HG03196 (cell line): ENCODE data around the gene SCML1.
"Not testable (repeated sequence)": the region's sequence is repeated elsewhere in the genome, so short reads cannot be mapped to it uniquely, and the experiment has no call there.

Source experiments
- ATAC-seq: cut with Tn5 transposase; IDR thresholded peaks from one replicate; pipeline ENCODE4 v1.9.1; 2021; ENCODE audit not compliant: unreplicated experiment

Gene SCML1

DNA sequence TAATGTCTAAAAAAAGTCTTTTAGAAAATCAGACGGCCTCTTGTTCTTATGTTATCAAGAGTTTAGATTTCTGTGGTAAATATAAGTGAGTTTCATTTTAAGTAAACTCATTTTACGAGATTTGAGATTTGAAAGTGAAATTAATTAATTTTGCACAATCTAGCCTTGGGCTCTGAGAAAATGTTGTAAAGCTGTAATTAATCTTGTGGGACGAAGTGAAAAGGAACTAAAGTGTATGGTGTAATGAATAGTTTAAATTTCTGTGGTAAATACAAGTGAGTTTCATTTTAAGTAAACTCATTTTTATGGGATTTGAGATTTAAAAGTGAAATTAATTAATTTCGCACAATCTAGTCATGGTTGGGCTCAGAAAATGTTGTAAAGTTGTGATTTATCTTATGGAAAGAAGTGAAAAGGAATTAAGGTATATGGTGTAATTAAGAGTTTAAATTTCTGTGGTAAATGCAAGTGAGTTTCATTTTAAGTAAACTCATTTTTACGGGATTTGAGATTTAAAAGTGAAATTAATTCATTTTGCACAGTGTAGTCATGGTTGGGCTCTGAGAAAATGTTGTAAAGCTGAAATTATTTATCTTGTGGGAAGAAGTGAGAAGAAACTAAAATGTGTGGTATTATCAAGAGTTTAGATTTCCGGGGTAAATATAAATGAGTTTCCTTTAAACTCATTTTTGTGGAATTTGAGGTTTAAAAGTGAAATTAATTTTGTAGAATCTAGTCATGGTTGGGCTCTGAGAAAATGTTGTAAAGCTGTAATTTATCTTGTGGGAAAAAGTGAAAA, 1.6 kb downstream of the SCML1 start:
- no peak for ATAC-seq

DNA sequence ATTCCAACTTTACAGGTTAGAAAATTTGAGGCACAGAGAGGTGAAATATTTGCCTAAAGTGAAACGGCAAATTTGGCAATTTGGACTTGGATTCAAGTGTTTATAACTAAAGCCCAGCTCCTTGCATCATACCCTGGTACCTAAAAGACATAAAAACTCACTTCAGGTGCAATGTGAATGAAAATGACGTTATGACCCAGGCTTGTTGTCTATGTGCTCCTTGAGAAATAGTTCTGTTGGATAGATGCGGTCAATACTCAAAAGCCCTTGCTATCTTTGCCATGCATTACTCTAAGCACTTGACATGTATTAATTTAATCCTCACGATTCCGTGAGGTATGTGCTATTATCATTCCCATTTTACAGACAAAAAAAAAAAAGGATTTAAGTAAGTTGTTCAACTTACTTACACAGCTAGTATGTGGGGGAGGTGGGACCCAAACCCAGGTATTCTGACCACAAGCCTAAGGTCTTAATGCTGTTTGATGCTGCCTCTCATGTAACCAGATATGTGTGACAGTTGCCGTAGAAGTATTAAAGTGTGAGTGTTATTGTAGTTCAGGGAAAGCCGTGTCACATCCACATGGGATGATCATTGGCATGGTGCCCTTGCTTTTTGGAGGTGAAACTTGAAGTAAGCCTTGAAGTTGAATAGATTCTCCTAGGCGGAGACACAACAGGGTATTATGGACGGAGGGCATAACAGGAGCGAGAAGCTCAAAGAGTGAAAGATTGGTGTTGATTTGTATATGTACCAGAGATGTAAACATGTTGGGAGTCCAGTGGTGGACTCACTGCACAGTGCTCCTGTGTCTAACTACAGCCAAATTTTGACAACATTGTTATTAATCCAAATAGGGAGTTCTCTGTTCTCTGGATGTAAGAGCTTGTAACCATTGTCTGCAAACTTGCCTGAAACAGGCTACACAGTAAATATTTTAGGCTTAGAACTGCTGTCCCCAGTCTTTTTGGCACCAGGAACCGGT, 3.1 kb downstream of the SCML1 start:
- no peak for ATAC-seq

DNA sequence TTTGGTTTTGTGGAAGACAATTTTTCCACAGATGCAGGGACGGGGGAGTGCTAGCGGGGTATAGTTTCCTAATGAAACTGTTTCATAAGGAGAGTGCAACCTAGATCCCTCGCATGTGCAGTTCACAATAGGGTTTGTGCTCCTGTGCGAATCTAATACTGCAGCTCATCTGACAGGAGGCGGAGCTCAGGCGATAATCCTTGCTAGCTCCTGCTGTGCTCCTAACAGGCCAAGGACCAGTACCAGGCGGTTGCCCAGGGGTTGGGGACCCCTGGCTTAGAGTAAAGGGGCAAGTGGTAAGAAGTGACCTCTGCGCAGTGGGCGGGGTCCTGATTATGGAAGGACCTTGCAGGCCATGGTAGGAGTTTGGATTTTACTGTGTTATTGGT, 3.8 kb downstream of the SCML1 start:
- no peak for ATAC-seq

DNA sequence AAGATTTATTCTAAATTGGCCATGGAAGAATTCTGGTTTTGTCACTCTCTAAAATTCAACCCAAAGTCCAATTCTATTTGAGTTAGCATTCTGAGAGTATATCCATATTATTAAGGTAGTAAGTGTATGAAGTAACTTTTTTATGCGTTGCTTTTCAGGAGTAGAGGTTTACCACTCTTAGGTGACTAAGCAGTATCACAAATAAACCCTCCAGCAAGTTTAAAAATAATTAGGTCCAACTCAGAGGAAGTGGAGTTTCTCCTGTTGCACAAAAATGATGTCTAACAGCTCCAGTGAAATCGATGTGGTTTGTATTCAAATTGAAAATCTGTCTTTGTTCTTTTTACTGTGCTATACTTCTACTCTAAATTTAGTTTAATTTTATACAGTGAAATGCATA, 6.6 kb downstream of the SCML1 start:
- ATAC-seq, result no peak

- no peak for ATAC-seq
These were observed 7.7 kb downstream of the SCML1 start for GRCh38 chrX:17744896-17745523.

DNA sequence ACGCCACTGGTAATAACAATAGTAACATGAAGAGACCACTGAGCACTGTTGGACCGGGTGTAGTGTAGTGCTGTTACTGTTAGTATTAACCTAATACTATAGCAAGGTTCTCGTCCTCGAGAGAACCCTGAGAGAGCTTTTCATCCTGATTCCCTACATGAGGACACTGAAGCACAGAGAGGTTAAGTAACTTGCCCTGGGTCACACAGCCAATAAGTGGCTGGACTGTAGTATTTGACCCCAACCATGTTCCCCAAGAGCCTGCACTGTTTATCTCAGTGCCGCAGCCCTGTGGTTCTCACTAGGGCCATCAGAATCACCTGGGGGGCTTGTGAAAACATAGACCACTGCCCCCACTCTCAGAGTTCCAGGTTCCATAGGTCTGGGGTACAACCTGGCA, 10.4 kb downstream of the SCML1 start:
- ATAC-seq, result no peak

GRCh38 chrX:17748684-17749083, 11.4 kb downstream of the SCML1 start:
- ATAC-seq, result no peak

GRCh38 chrX:17750436-17750835, 13.1 kb downstream of the SCML1 start:
- no peak for ATAC-seq

DNA sequence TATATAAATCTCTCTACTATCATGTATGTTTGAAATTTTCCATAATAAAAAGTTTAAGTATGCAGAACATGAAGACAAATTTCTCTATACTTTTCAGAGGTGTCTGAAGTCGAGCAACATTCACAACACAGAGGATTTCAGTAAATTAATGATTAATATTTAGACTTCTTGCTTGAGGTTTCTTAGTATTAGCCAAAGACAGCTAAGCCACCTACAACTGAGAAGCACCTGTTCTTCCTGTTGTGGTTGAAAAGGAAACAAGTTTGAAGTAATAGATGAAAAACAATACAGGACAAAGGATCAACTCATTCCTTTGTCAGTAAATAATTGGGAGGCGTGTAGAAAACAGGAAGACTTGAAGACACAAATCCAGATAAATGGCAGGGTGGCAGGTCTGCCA, 21.1 kb downstream of the SCML1 start:
- peak; percentile 87 for ATAC-seq

DNA sequence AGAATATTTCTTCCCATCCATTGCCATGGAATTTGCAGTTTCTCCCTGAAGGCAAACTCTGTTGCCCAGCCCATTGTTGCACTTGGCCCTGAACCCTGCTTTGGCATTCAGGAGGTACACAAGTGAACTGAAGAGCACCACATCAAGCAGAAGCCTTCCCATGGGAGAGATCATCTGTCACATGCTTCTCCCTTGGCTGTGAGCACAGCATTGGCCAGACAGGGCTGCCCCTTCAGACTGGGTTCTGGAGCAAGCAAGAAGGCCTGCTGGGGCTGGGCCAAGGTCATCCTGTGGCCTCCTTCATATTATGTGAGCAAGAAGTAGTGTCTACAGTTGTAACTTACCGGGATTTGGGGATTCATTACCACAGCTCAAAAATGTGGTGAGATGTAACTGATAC, 22.7 kb downstream of the SCML1 start:
- no peak for ATAC-seq

DNA sequence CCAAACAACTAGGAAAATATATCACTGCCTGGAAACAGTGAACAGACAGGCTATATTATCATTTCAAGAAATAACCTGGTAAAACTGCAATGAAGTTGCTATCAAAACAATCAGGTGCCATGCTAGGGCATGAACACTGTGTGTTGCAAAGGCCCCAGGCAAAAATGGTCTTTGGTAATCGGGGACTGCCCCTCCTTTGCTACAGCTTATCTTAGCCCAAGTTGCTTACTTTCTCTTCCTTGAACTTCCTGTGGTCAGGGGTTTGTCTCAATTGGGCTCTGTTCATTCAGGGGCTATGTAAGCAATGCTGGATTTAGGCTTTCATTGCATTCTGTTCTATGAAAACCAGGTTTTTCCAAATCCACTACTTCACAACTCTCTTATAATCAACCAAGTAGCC, 30.4 kb downstream of the SCML1 start:
- ATAC-seq, result no peak

DNA sequence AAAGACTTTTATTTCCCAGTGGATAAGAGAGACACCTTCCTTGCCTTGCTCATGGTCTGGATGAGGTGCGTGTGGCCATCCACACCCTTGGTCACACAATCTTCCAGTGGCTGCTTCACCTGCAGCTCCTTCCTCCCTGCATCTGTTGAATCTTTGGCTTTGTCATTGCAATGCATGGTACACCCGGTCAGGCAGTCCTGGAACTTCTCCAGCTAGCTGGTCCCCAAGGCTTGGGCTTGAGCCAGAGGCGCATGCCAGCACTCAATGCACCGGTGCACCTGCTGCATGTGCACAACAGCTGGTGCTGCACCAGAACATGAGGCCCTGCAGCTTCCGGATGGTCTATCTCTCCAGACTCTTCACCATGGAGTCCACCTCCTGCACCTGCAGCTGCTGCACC, 31.7 kb downstream of the SCML1 start:
- ATAC-seq, result no peak

- no peak for ATAC-seq
These were observed 32.5 kb downstream of the SCML1 start for GRCh38 chrX:17769701-17770269.

- no peak for ATAC-seq
These were observed 36.1 kb downstream of the SCML1 start for GRCh38 chrX:17773221-17773876.

DNA sequence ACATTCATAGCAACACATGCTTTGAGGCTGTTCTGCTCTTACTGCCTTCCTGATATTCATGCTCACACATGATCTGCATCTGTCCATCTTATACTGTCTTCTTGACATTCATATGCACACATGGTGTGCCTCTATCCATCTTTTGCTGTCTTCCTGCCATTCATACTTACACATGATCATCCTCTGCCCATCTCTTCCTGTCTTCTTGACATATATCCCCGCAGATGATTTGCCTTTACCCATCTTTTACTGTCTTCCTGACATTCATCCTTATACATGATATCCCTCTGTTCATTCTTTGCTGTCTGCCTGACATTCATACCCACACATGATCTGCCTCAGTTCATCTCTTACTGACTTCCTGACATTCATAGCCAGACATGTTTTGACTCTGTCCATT, 36.8 kb downstream of the SCML1 start:
- ATAC-seq, result no peak

GRCh38 chrX:17778997-17779396, 41.7 kb downstream of the SCML1 start:
- ATAC-seq, result no peak

DNA sequence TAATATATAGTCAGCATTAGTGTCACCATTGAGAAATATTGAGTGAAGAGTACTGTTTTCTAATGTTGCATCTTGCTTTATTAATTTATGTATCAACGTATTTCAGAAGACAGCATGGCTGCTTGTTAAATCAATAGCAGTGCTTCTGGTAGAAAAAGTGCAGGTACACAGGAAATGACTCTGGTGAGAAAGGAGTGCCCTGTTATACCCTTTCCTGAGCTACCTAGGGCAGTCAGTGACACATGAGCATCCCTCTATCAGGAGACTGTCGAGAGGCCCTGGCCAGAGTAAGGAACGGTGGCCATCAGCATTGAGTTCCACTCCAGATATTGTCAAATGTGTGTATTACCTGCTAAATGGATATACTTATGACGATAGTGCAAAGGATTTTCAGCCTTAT, 42.1 kb downstream of the SCML1 start:
- no peak for ATAC-seq

DNA sequence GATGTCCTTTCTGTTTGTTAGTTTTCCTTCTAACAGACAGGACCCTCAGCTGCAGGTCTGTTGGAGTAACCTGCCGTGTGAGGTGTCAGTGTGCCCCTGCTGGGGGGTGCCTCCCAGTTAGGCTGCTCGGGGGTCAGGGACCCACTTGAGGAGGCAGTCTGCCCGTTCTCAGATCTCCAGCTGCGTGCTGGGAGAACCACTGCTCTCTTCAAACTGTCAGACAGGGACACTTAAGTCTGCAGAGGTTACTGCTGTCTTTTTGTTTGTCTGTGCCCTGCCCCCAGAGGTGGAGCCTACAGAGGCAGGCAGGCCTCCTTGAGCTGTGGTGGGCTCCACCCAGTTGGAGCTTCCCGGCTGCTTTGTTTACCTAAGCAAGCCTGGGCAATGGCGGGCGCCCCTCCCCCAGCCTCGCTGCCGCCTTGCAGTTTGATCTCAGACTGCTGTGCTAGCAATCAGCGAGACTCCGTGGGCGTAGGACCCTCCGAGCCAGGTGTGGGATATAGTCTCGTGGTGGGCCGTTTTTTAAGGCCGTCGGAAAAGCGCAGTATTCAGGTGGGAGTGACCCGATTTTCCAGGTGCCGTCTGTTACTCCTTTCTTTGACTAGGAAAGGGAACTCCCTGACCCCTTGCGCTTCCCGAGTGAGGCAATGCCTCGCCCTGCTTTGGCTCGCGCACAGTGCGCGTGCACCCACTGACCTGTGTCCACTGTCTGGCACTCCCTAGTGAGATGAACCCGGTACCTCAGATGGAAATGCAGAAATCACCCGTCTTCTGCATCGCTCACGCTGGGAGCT, 49.5 kb downstream of the SCML1 start:
- ATAC-seq, result not testable (repeated sequence)

GRCh38 chrX:17787557-17787956, 50.3 kb downstream of the SCML1 start:
- no peak for ATAC-seq

DNA sequence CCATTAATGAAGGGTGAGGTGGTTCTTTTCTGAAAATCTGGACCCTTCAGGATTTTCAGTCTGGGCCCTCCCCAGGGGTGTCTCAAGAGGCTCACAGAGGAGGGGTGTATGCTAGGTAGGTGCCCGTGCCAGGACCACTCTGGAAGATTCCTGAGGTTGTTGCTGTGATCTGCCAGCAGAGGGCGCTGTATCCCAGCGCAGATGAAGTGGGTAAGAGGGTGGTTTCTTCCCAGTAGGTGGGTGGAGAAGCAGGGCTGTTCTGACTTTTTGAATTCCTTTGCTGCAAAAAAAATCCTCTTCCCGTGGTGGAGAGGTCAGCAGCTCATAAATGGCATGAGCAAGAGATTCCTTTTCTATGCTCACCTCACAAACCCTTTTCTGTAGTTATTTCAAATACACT, 51.1 kb downstream of the SCML1 start:
- ATAC-seq, result no peak
